HepG2 (cell line): ENCODE results near the gene HPCAL1. TPM values are rescaled to one million over a fixed set of nuclear protein-coding genes. Genes with fewer than 3 reads are reported as not detected.

Source experiments
- AGO1 ChIP-seq: fragments of 200-400 bp; formaldehyde crosslinking; IDR thresholded peaks from 2 replicates; pipeline ENCODE4 v1.6.1; 2017; ENCODE audit warnings: mild to moderate bottlenecking, low read depth, low read length, moderate library complexity; ENCODE audit not compliant: poor library complexity, severe bottlenecking
- ATM ChIP-seq: fragments of 450-650 bp; IDR thresholded peaks from 2 replicates; pipeline ENCODE4 v1.7.1; 2017; ENCODE audit warnings: mild to moderate bottlenecking, borderline replicate concordance
- GATAD2A ChIP-seq: IDR thresholded peaks from 2 replicates; pipeline ENCODE4 v1.6.1; 2016
- MTF1 ChIP-seq: sonication (generic); formaldehyde crosslinking; IDR thresholded peaks from 2 replicates; pipeline ENCODE4 v1.5.0; 2020; ENCODE audit warnings: missing genetic modification reagents
- NR2F6 ChIP-seq, 2 experiments: IDR thresholded peaks; 2 replicates each; pipeline ENCODE4 v1.6.1; 2016; ENCODE audit warnings: antibody characterized with exemption in 1 of 2, mild to moderate bottlenecking in 1 of 2
- POLR2AphosphoS2 ChIP-seq: IDR thresholded peaks from 2 replicates; pipeline ENCODE4 v1.6.1; 2011; ENCODE audit warnings: low read depth, low read length, improper control_type of control experiment
- SALL1 ChIP-seq: sonication (generic); formaldehyde crosslinking; IDR thresholded peaks from 2 replicates; pipeline ENCODE4 v1.8.0; 2022; ENCODE audit warnings: mild to moderate bottlenecking, missing genetic modification reagents
- SP5 ChIP-seq: IDR thresholded peaks from 2 replicates; pipeline ENCODE4 v1.6.1; 2016; ENCODE audit warnings: low read depth, borderline replicate concordance
- SRSF9 ChIP-seq: fragments of 200-400 bp; formaldehyde crosslinking; IDR thresholded peaks from 2 replicates; pipeline ENCODE4 v1.6.1; 2018; ENCODE audit warnings: borderline replicate concordance, mild to moderate bottlenecking, low read depth, low read length; ENCODE audit not compliant: insufficient read depth, poor library complexity, severe bottlenecking
- TBL1XR1 ChIP-seq: fragments of 150-350 bp; IDR thresholded peaks from 2 replicates; pipeline ENCODE4 v1.6.1; 2014; ENCODE audit warnings: borderline replicate concordance, low read length; ENCODE audit not compliant: partially characterized antibody
- TCF12 ChIP-seq, 2 experiments: fragments of 450-650 bp in 1 of 2; sonication (generic) in 1 of 2; formaldehyde crosslinking in 1 of 2; IDR thresholded peaks; 2 replicates each; pipeline versions ENCODE4 v1.6.1 to v1.8.0; 2017 to 2022; ENCODE audit warnings: antibody characterized with exemption in 1 of 2, mild to moderate bottlenecking in 1 of 2, missing genetic modification reagents in 1 of 2, moderate library complexity in 1 of 2
- THYN1 ChIP-seq: sonication (generic); formaldehyde crosslinking; IDR thresholded peaks from 2 replicates; pipeline ENCODE4 v1.8.1; 2023; ENCODE audit warnings: low read depth, mild to moderate bottlenecking, moderate library complexity, missing genetic modification reagents, borderline replicate concordance
- ZMYM3 ChIP-seq: sonication (generic); formaldehyde crosslinking; IDR thresholded peaks from 2 replicates; pipeline ENCODE4 v1.5.1; 2020; ENCODE audit warnings: mild to moderate bottlenecking, missing genetic modification reagents
- ZNF274 ChIP-seq: sonication (generic); formaldehyde crosslinking; IDR thresholded peaks from 2 replicates; pipeline ENCODE4 v1.5.1; 2020; ENCODE audit warnings: mild to moderate bottlenecking, missing genetic modification reagents
- ZNF33A ChIP-seq: sonication (generic); formaldehyde crosslinking; IDR thresholded peaks from 2 replicates; pipeline ENCODE4 v1.5.1; 2020; ENCODE audit warnings: missing genetic modification reagents, mild to moderate bottlenecking, moderate library complexity, borderline replicate concordance
- ZNF510 ChIP-seq: sonication (generic); formaldehyde crosslinking; IDR thresholded peaks from 2 replicates; pipeline ENCODE4 v1.4.0; 2020; ENCODE audit warnings: low read depth, mild to moderate bottlenecking, missing genetic modification reagents
- ZNF674 ChIP-seq: sonication (generic); formaldehyde crosslinking; IDR thresholded peaks from 2 replicates; pipeline ENCODE4 v1.5.0; 2020; ENCODE audit warnings: low read depth, mild to moderate bottlenecking, missing genetic modification reagents
- ZZZ3 ChIP-seq: sonication (generic); formaldehyde crosslinking; IDR thresholded peaks from 2 replicates; pipeline ENCODE4 v1.4.0; 2020; ENCODE audit warnings: missing genetic modification reagents, mild to moderate bottlenecking, borderline replicate concordance
- polyA plus RNA-seq, 8 experiments: library from polyadenylated mRNA; depleted of rRNA in 3 of 8; stranded (reverse) in 7 of 8; unstranded in 1 of 8; fragments of >200 nt; fragmentation: Illumina TruSeq in 4 of 8; extraction: Trizol in 4 of 8; gene quantifications; 2 replicates each; pipeline versions ENCODE4 v1.2.1 to v1.2.3, GENCODE V29; 2011 to 2016; ENCODE audit warnings: low read depth in 4 of 8, missing spikeins in 1 of 8, mixed read lengths in 1 of 8; ENCODE audit not compliant: insufficient read depth in 1 of 8
- total RNA-seq, 5 experiments: library from RNA; depleted of rRNA; stranded (reverse); fragments of >200 nt; fragmentation: Illumina TruSeq; extraction: Trizol; gene quantifications; 2 replicates each; pipeline ENCODE4 v1.2.3, GENCODE V29; 2016; ENCODE audit warnings: low read depth in 1 of 5
- TF ChIP-seq, protein P1 (sequence below): sonication (generic); formaldehyde crosslinking; IDR thresholded peaks from 2 replicates; pipeline ENCODE4 v1.4.0; 2020; ENCODE audit warnings: missing genetic modification reagents
- TF ChIP-seq, protein P2 (sequence below): IDR thresholded peaks from 2 replicates; pipeline ENCODE4 v1.6.1; 2016
- TF ChIP-seq, protein P3 (sequence below): sonication (generic); formaldehyde crosslinking; IDR thresholded peaks from 2 replicates; pipeline ENCODE4 v1.8.1; 2023; ENCODE audit warnings: mild to moderate bottlenecking, missing genetic modification reagents
- TF ChIP-seq, protein P4 (sequence below): IDR thresholded peaks from 2 replicates; pipeline ENCODE4 v1.6.1; 2016; ENCODE audit warnings: mild to moderate bottlenecking
- TF ChIP-seq, protein P5 (sequence below): sonication (generic); formaldehyde crosslinking; IDR thresholded peaks from 2 replicates; pipeline ENCODE4 v1.8.0; 2022; ENCODE audit warnings: missing genetic modification reagents, mild to moderate bottlenecking, borderline replicate concordance

The HPCAL1 gene
- total and polyA plus RNA-seq, 2 of the 13 experiments (the other 11 are each of a cell fraction or from before 2014, with no cell fraction given) = 29.5 to 29.9 TPM

DNA sequence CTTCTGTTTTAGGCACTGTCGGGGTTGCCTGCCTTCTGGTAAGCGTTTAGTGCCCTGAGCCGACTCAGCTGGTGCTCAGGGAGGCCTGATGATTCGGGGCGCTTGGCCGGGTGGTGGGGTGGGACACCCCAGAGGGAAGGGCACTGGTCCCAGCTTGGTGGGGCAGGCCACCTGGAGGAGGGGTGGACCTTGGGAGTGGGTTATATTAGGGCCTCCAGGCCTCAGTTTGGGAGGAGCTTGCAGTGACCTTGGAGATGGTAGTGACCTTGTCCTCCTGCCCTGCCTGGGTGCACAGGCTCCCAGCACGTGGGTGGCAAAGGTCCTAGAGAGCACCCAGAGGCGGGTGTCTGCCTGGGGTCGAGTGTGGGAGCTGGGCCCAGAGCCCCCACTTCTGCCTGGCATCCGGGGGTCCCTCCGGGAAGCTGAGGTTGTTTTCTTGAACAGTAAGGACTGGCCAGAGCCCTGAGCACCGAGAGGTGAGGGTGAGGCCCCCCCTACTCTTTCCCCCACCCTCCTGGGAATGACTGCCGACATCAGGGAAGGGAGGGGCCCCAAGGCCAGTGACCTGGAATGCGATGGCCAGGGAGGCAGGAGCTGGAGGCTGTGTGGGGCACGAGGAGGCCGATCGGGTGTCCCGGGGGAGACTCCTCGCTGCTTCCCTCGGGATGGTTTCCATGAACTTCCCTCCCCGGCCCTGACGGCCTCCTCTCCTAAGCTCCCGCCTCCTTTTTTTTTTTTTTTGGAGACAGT lies 61.3 kb downstream of the HPCAL1 start (continued):
- peak; percentile 12; the same call in 1 of the 2 replicates for TF ChIP-seq ZMYM3
- TF ChIP-seq THYN1 (CRISPR knock-in tag) = no peak
- no peak for TF ChIP-seq TCF12 (IDR thresholded peaks at IDR 0.05)
- no peak for TF ChIP-seq TCF12 (CRISPR knock-in tag; IDR thresholded peaks at IDR 0.05)
- no peak for TF ChIP-seq ZZZ3
- no peak for TF ChIP-seq POLR2AphosphoS2
- TF ChIP-seq ATM = no peak
- TF ChIP-seq ZNF274 = no peak
- TF ChIP-seq, protein P1, sequence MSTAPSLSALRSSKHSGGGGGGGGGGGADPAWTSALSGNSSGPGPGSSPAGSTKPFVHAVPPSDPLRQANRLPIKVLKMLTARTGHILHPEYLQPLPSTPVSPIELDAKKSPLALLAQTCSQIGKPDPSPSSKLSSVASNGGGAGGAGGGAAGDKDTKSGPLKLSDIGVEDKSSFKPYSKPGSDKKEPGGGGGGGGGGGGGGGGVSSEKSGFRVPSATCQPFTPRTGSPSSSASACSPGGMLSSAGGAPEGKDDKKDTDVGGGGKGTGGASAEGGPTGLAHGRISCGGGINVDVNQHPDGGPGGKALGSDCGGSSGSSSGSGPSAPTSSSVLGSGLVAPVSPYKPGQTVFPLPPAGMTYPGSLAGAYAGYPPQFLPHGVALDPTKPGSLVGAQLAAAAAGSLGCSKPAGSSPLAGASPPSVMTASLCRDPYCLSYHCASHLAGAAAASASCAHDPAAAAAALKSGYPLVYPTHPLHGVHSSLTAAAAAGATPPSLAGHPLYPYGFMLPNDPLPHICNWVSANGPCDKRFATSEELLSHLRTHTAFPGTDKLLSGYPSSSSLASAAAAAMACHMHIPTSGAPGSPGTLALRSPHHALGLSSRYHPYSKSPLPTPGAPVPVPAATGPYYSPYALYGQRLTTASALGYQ (CRISPR knock-in tag) = no peak
- TF ChIP-seq, protein P2, sequence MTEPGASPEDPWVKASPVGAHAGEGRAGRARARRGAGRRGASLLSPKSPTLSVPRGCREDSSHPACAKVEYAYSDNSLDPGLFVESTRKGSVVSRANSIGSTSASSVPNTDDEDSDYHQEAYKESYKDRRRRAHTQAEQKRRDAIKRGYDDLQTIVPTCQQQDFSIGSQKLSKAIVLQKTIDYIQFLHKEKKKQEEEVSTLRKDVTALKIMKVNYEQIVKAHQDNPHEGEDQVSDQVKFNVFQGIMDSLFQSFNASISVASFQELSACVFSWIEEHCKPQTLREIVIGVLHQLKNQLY (CRISPR knock-in tag) = peak; percentile 87
- TF ChIP-seq NR2F6 (IDR thresholded peaks at IDR 0.05) = no peak
- 0 out of 2 replicates have a peak, but pooled peaks have one; percentile 16 for TF ChIP-seq NR2F6 (CRISPR knock-in tag; IDR thresholded peaks at IDR 0.05)
- peak; percentile 36; the same call in 1 of the 2 replicates for TF ChIP-seq GATAD2A
- TF ChIP-seq AGO1 = no peak
- TF ChIP-seq, protein P3, sequence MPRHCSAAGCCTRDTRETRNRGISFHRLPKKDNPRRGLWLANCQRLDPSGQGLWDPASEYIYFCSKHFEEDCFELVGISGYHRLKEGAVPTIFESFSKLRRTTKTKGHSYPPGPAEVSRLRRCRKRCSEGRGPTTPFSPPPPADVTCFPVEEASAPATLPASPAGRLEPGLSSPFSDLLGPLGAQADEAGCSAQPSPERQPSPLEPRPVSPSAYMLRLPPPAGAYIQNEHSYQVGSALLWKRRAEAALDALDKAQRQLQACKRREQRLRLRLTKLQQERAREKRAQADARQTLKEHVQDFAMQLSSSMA (CRISPR knock-in tag) = no peak
- TF ChIP-seq, protein P4, sequence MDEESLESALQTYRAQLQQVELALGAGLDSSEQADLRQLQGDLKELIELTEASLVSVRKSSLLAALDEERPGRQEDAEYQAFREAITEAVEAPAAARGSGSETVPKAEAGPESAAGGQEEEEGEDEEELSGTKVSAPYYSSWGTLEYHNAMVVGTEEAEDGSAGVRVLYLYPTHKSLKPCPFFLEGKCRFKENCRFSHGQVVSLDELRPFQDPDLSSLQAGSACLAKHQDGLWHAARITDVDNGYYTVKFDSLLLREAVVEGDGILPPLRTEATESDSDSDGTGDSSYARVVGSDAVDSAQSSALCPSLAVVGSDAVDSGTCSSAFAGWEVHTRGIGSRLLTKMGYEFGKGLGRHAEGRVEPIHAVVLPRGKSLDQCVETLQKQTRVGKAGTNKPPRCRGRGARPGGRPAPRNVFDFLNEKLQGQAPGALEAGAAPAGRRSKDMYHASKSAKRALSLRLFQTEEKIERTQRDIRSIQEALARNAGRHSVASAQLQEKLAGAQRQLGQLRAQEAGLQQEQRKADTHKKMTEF (CRISPR knock-in tag) = 0 out of 2 replicates have a peak, but pooled peaks have one; percentile 33
- peak; percentile 66 for TF ChIP-seq SP5 (CRISPR knock-in tag)
- TF ChIP-seq MTF1 (CRISPR knock-in tag) = no peak
- no peak for TF ChIP-seq SRSF9
- TF ChIP-seq ZNF674 (CRISPR knock-in tag) = no peak
- TF ChIP-seq, protein P5, sequence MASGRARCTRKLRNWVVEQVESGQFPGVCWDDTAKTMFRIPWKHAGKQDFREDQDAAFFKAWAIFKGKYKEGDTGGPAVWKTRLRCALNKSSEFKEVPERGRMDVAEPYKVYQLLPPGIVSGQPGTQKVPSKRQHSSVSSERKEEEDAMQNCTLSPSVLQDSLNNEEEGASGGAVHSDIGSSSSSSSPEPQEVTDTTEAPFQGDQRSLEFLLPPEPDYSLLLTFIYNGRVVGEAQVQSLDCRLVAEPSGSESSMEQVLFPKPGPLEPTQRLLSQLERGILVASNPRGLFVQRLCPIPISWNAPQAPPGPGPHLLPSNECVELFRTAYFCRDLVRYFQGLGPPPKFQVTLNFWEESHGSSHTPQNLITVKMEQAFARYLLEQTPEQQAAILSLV = no peak
- no peak for TF ChIP-seq ZNF33A (CRISPR knock-in tag)
- peak; percentile 56 for TF ChIP-seq SALL1
- TF ChIP-seq TBL1XR1 = no peak
- TF ChIP-seq ZNF510 = no peak
